Right renal cortex interstitium (tissue), 3 donors: ENCODE data around the gene HCN2. TPM values are rescaled to one million over a fixed set of nuclear protein-coding genes. Genes with fewer than 3 reads are reported as not detected.

Experiments used
- DNase-seq, 3 donors: peaks; one replicate each; pipeline ENCODE4 v3.0.0-alpha.2; 2013; ENCODE audit warnings: low read depth in 3 of 3, low spot score in 2 of 3
- polyA plus RNA-seq, 3 donors: library from polyadenylated mRNA; unstranded; fragments of 120-200 nt; gene quantifications; one replicate each; pipeline ENCODE4 v1.2.1, GENCODE V29; 2013; ENCODE audit not compliant: insufficient read length in 3 of 3

The HCN2 gene
- polyA plus RNA-seq, 3 donors: 0.17 to 0.25 (median 0.24) TPM

- DNase-seq: no peak
Measured at GRCh38 chr19:650121-650520, 60.4 kb downstream of the HCN2 start.

GRCh38 chr19:651114-651818 is 61.6 kb downstream of the HCN2 start:
- DNase-seq: no peak

GRCh38 chr19:651991-652390 is 62.3 kb downstream of the HCN2 start:
- DNase-seq: no peak

GRCh38 chr19:652467-653389 is 63.0 kb downstream of the HCN2 start:
- DNase-seq: no peak

- DNase-seq: no peak
Measured at GRCh38 chr19:653425-653824, 63.7 kb downstream of the HCN2 start.

GRCh38 chr19:655691-656090 is 66.0 kb downstream of the HCN2 start:
- DNase-seq: no peak

GRCh38 chr19:656751-657559 is 67.3 kb downstream of the HCN2 start:
- no peak for DNase-seq

- DNase-seq: no peak
Measured at GRCh38 chr19:657611-658010, 67.9 kb downstream of the HCN2 start.

- DNase-seq: no peak
Measured at GRCh38 chr19:658059-658839, 68.6 kb downstream of the HCN2 start.

GRCh38 chr19:658916-659839 is 69.5 kb downstream of the HCN2 start:
- no peak for DNase-seq

- DNase-seq: no peak
Measured at GRCh38 chr19:660793-661426, 71.2 kb downstream of the HCN2 start.

- DNase-seq: no peak
Measured at GRCh38 chr19:661427-662196, 71.9 kb downstream of the HCN2 start.

- DNase-seq: no peak
Measured at GRCh38 chr19:662207-662961, 72.7 kb downstream of the HCN2 start.

- DNase-seq: peak in 2 of 3 donors; percentile 72 to 73
Measured at GRCh38 chr19:662962-663681, 73.4 kb downstream of the HCN2 start, which contains the start of gene RNF126. TSS of gene RNF126 (minus strand) at chr19:663214. CDS start at chr19:663121, 93 bp downstream.

- no peak for DNase-seq
Measured at GRCh38 chr19:663682-664117, 74.0 kb downstream of the HCN2 start.

- peak in 1 of 3 donors; percentile 48 for DNase-seq
Measured at GRCh38 chr19:664913-665443, 75.3 kb downstream of the HCN2 start.
